PFSK-1 (cell line): ENCODE results near the gene IL17RD.

Source experiments
- FOXP2 ChIP-seq: optimal IDR thresholded peaks from 2 replicates; pipeline ENCODE3; 2011; ENCODE audit warnings: borderline replicate concordance, control low read depth, inconsistent platforms; ENCODE audit not compliant: insufficient read depth; ENCODE audit errors: extremely low read length, extremely low read depth
- POLR2AphosphoS5 ChIP-seq: IDR thresholded peaks from 2 replicates; pipeline ENCODE4 v1.6.1; 2012; ENCODE audit warnings: low read depth, mild to moderate bottlenecking, control low read depth, low read length, moderate library complexity
- SIN3A ChIP-seq: IDR thresholded peaks from 2 replicates; pipeline ENCODE4 v1.6.1; 2012; ENCODE audit warnings: mild to moderate bottlenecking, low read length, moderate library complexity, borderline replicate concordance; ENCODE audit not compliant: insufficient read depth
- TAF1 ChIP-seq: IDR thresholded peaks from 2 replicates; pipeline ENCODE4 v1.6.1; 2012; ENCODE audit warnings: low read length, control low read depth, borderline replicate concordance; ENCODE audit not compliant: insufficient read depth
- TF ChIP-seq, protein P1 (sequence below), 2 experiments: IDR thresholded peaks; 2 replicates each; pipeline versions ENCODE4 v1.6.1 to v1.8.0; 2011 to 2012; ENCODE audit warnings: low read depth in 2 of 2, low read length in 2 of 2, control low read depth in 1 of 2, inconsistent platforms in 1 of 2, mild to moderate bottlenecking in 1 of 2, moderate library complexity in 1 of 2; ENCODE audit not compliant: insufficient read depth in 1 of 2

IL17RD gene

DNA sequence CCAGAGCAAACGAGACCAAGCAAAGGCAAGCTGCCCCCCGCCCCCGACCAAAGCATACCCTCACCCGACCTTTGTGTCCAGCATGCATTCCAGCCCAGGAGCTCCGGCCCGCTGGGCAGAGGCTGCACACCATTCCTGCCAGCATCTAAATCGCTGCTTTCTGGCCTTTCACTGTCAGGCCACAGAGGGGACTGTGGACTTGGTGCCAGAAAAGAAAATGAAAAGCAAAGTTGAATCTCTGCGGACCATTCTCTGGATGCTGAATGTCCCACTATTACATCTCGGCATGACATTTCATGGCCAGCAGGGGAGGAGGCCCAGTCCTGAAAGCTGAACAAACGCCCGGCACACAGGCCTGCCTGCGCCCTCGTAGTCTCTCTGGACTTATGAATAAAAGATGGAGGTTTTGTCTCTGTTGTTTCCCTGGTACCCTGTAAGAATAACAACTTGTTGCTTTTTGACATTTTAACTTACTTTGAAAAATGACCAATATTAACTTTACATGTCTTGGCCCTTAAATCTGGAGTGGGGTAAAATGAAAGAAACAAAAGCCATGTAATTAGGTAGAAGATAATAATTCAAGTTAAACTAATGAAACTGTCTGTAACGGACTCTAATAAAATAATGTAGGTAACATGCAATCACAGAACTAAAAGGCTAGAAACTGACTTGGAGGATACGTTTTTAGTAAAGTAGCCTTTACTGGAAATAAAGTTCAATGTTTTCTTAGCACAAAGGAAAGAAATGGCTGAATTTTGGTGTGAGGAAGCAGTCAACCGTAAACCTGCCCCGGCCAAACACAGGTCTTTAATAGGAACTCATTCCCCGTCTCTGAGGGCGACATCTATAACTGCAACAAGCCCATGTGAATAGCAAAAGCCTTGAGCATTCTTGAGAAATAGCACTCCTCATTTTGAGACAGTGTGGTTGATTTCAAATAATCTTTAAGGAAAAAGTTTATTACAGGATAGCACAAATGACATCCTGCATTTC lies 12.7 kb downstream of the IL17RD start:
- TF ChIP-seq, protein P1, sequence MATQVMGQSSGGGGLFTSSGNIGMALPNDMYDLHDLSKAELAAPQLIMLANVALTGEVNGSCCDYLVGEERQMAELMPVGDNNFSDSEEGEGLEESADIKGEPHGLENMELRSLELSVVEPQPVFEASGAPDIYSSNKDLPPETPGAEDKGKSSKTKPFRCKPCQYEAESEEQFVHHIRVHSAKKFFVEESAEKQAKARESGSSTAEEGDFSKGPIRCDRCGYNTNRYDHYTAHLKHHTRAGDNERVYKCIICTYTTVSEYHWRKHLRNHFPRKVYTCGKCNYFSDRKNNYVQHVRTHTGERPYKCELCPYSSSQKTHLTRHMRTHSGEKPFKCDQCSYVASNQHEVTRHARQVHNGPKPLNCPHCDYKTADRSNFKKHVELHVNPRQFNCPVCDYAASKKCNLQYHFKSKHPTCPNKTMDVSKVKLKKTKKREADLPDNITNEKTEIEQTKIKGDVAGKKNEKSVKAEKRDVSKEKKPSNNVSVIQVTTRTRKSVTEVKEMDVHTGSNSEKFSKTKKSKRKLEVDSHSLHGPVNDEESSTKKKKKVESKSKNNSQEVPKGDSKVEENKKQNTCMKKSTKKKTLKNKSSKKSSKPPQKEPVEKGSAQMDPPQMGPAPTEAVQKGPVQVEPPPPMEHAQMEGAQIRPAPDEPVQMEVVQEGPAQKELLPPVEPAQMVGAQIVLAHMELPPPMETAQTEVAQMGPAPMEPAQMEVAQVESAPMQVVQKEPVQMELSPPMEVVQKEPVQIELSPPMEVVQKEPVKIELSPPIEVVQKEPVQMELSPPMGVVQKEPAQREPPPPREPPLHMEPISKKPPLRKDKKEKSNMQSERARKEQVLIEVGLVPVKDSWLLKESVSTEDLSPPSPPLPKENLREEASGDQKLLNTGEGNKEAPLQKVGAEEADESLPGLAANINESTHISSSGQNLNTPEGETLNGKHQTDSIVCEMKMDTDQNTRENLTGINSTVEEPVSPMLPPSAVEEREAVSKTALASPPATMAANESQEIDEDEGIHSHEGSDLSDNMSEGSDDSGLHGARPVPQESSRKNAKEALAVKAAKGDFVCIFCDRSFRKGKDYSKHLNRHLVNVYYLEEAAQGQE (IDR thresholded peaks at IDR 0.05; ENCODE audit: insufficient read depth in 1 of 2, low read depth in 2 of 2, low read length in 2 of 2), result no peak
- TF ChIP-seq FOXP2 (no peak), SIN3A (no peak), TAF1 (no peak), POLR2AphosphoS5 (no peak)

DNA sequence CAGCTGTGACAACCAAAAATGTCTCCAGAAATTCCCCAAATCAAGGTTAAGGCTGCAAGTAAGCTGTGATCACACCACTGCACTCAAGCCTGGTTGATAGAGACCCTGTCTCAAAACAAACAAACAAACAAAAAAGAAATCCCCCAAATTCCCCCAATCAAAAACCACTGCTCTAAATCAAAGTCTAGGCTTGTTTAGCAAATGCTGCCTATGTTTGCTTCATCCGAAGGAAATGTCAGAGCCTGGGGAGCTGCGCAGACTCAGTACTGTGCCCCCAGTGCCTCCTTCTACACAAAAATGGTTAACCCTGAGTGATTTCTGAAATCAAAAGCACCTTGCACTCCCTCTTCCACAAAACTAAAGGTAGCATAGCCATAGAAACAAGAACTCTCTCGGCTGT lies 13.4 kb downstream of the IL17RD start:
- no peak for TF ChIP-seq SIN3A
- TF ChIP-seq POLR2AphosphoS5, result no peak
- TF ChIP-seq, protein P1 (IDR thresholded peaks at IDR 0.05; ENCODE audit: insufficient read depth in 1 of 2, low read depth in 2 of 2, low read length in 2 of 2), result no peak
- TF ChIP-seq TAF1, result no peak
- no peak for TF ChIP-seq FOXP2

DNA sequence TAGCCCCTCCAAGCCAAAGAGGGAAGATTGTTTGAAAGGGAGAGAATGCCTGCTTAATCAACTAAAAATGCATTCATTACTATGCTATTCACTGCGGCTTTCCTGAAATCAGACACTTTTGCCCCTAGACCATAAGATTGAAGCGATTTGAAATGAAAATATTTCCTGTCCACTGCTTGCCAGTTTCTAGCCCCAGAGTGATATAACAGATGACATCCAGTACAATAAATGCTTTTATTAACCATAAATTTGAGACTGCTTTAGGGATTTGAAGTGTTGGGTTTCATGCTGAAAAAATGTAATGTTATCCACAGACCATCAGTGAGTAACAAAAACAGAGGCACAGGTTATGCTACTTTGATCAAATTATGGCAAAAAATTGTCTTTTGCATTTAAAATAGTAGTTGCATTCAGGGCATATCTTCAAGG lies 14.1 kb downstream of the IL17RD start:
- TF ChIP-seq SIN3A, result no peak
- TF ChIP-seq, protein P1 (IDR thresholded peaks at IDR 0.05; ENCODE audit: insufficient read depth in 1 of 2, low read depth in 2 of 2, low read length in 2 of 2), result no peak
- no peak for TF ChIP-seq POLR2AphosphoS5
- TF ChIP-seq TAF1, result no peak
- no peak for TF ChIP-seq FOXP2

DNA sequence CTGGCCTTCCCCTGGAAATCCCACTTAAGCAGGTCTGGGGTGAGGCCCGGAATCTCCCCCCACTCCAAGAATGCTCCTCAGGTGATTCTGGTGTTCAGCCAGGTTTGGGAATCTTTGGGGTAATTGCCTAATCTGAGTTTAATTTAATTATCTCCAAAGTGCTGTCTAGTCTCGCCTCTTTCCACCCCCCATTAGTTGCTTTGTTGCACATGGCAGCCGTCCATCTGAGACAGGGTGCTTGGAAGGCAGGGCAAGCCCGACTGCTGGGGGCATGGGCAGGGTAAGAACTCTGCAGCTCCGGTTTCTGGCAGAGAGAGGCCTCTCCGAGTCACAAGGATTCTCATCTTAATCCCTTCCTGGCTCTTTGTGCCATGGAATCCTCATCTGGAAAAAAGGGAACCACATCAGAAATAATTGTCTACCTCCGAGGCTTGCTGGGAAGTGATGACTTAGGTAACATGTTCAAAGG lies 15.0 kb downstream of the IL17RD start:
- no peak for TF ChIP-seq FOXP2
- TF ChIP-seq POLR2AphosphoS5, result no peak
- TF ChIP-seq, protein P1 (IDR thresholded peaks at IDR 0.05; ENCODE audit: insufficient read depth in 1 of 2, low read depth in 2 of 2, low read length in 2 of 2), result no peak
